Mesendoderm (in vitro differentiated cells): ENCODE results near the gene VSTM5.

Experiments
- DNase-seq: peaks from one replicate; pipeline ENCODE4 v3.0.0; 2013
- H2AK5ac ChIP-seq: 2 replicates; pipeline ENCODE4 v1.6.1; 2013; ENCODE audit warnings: low read length, inconsistent platforms
- H2BK120ac ChIP-seq: 2 replicates; pipeline ENCODE4 v1.6.1; 2013; ENCODE audit warnings: low read depth, mild to moderate bottlenecking, low read length, moderate library complexity, mixed read lengths
- H2BK15ac ChIP-seq: replicated peaks from 2 replicates; pipeline ENCODE4 v1.6.1; 2013; ENCODE audit warnings: low read depth, mild to moderate bottlenecking, moderate library complexity
- H2BK5ac ChIP-seq: 2 replicates; pipeline ENCODE4 v1.6.1; 2013; ENCODE audit warnings: low read length, inconsistent platforms
- H3K18ac ChIP-seq: 2 replicates; pipeline ENCODE4 v1.6.1; 2013; ENCODE audit warnings: mild to moderate bottlenecking, low read length, mixed read lengths
- H3K23ac ChIP-seq: one replicate; pipeline ENCODE4 v1.6.1; 2013; ENCODE audit warnings: low read length
- H3K27ac ChIP-seq: 2 replicates; pipeline ENCODE4 v1.5.1; 2013; ENCODE audit warnings: low read depth, mild to moderate bottlenecking, inconsistent platforms, low read length, moderate library complexity
- H3K27me3 ChIP-seq: 2 replicates; pipeline ENCODE4 v1.6.1; 2013; ENCODE audit warnings: low read length, control low read depth, mild to moderate bottlenecking, inconsistent platforms; ENCODE audit not compliant: insufficient read depth, poor library complexity
- H3K36me3 ChIP-seq: 2 replicates; pipeline ENCODE4 v1.6.1; 2013; ENCODE audit warnings: low read length, inconsistent platforms; ENCODE audit not compliant: control insufficient read depth, insufficient read depth
- H3K4ac ChIP-seq: one replicate; pipeline ENCODE4 v1.6.1; 2013; ENCODE audit warnings: low read depth, mild to moderate bottlenecking, low read length, moderate library complexity
- H3K4me1 ChIP-seq: 2 replicates; pipeline ENCODE4 v1.6.1; 2013; ENCODE audit warnings: low read depth, low read length, inconsistent platforms; ENCODE audit not compliant: control insufficient read depth
- H3K4me2 ChIP-seq: 2 replicates; pipeline ENCODE4 v1.6.1; 2013; ENCODE audit warnings: low read length
- H3K4me3 ChIP-seq: 2 replicates; pipeline ENCODE4 v1.5.1; 2013; ENCODE audit warnings: mild to moderate bottlenecking, low read length
- H3K56ac ChIP-seq: one replicate; pipeline ENCODE4 v1.6.1; 2013; ENCODE audit warnings: low read length
- H3K79me1 ChIP-seq: 2 replicates; pipeline ENCODE4 v1.6.1; 2013; ENCODE audit warnings: low read length, inconsistent platforms
- H3K79me2 ChIP-seq: 2 replicates; pipeline ENCODE4 v1.6.1; 2013; ENCODE audit warnings: mild to moderate bottlenecking, low read length; ENCODE audit not compliant: control insufficient read depth, insufficient read depth
- H3K9ac ChIP-seq: 2 replicates; pipeline ENCODE4 v1.6.1; 2013; ENCODE audit warnings: low read length, inconsistent platforms
- H4K5ac ChIP-seq: one replicate; pipeline ENCODE4 v1.6.1; 2013; ENCODE audit warnings: low read length
- H4K8ac ChIP-seq: one replicate; pipeline ENCODE4 v1.6.1; 2013; ENCODE audit warnings: low read depth, mild to moderate bottlenecking, control low read depth, low read length, moderate library complexity
- WGBS: extraction: QIAGEN DNeasy Blood & Tissue Kit; methylation state at CpG from one replicate; pipeline ENCODE4 v1.1.7; 2013; ENCODE audit warnings: low lambda C conversion rate, missing lambda C conversion rate; ENCODE audit not compliant: insufficient coverage; ENCODE audit errors: extremely low coverage; 5-methylcytosine and 5-hydroxymethylcytosine counted together

VSTM5 gene

GRCh38 chr11:93804879-93805278 lies 45.5 kb downstream of the VSTM5 start:
- H3K27me3 ChIP-seq: no peaks in the 10 kb centered on the region
- H4K5ac ChIP-seq: no peak overlapping the region
- H3K27ac ChIP-seq: no peak overlapping the region
- no peak overlapping the region for H3K4me3 ChIP-seq
- no peak overlapping the region for H2BK5ac ChIP-seq
- WGBS: no CpG with 5 or more reads among the region's 2 CpGs
- peaks cover 1% of the 10 kb centered on the region for H3K79me2 ChIP-seq
- H3K79me1 ChIP-seq: peaks cover 4% of the 10 kb centered on the region
- peaks cover 18% of the 10 kb centered on the region for H3K36me3 ChIP-seq
- no peak overlapping the region for H3K4ac ChIP-seq
- no peak overlapping the region for H3K56ac ChIP-seq
- H2AK5ac ChIP-seq: no peak overlapping the region
- no peak overlapping the region for H3K23ac ChIP-seq
- H4K8ac ChIP-seq: no peak overlapping the region
- H3K4me1 ChIP-seq: peaks cover 2% of the 10 kb centered on the region
- H2BK120ac ChIP-seq: no peak overlapping the region
- no peak overlapping the region for H2BK15ac ChIP-seq
- no peak overlapping the region for H3K4me2 ChIP-seq
- no peak overlapping the region for H3K9ac ChIP-seq
- H3K18ac ChIP-seq: no peak overlapping the region
- DNase-seq: no peak

GRCh38 chr11:93801366-93801765 lies 49.1 kb downstream of the VSTM5 start:
- no peak overlapping the region for H3K9ac ChIP-seq
- WGBS: no CpG with 5 or more reads among the region's 2 CpGs
- H4K5ac ChIP-seq: no peak overlapping the region
- H3K27me3 ChIP-seq: no peaks in the 10 kb centered on the region
- no peak overlapping the region for H3K27ac ChIP-seq
- H3K56ac ChIP-seq: no peak overlapping the region
- H2BK15ac ChIP-seq: no peak overlapping the region
- no peak overlapping the region for H2BK120ac ChIP-seq
- H3K4me3 ChIP-seq: no peak overlapping the region
- no peaks in the 10 kb centered on the region for H3K4me1 ChIP-seq
- H4K8ac ChIP-seq: no peak overlapping the region
- no peak overlapping the region for H2AK5ac ChIP-seq
- peaks cover 14% of the 10 kb centered on the region for H3K36me3 ChIP-seq
- H2BK5ac ChIP-seq: no peak overlapping the region
- DNase-seq: no peak
- no peak overlapping the region for H3K18ac ChIP-seq
- no peak overlapping the region for H3K4me2 ChIP-seq
- H3K23ac ChIP-seq: no peak overlapping the region
- no peak overlapping the region for H3K4ac ChIP-seq
- peaks cover 6% of the 10 kb centered on the region for H3K79me2 ChIP-seq
- H3K79me1 ChIP-seq: peaks cover 7% of the 10 kb centered on the region

- peaks cover 8% of the 10 kb centered on the region for H3K79me2 ChIP-seq
- H2AK5ac ChIP-seq: no peak overlapping the region
- peaks cover 5% of the 10 kb centered on the region for H3K79me1 ChIP-seq
- H3K27ac ChIP-seq: no peak overlapping the region
- H3K4me3 ChIP-seq: no peak overlapping the region
- H3K36me3 ChIP-seq: peaks cover 7% of the 10 kb centered on the region
- no peak overlapping the region for H4K8ac ChIP-seq
- H3K4ac ChIP-seq: no peak overlapping the region
- no peak overlapping the region for H3K9ac ChIP-seq
- no peak overlapping the region for H3K4me2 ChIP-seq
- DNase-seq: no peak
- H3K4me1 ChIP-seq: no peaks in the 10 kb centered on the region
- no peak overlapping the region for H2BK120ac ChIP-seq
- no peak overlapping the region for H3K56ac ChIP-seq
- no CpG with 5 or more reads among the region's 6 CpGs for WGBS
- H3K23ac ChIP-seq: no peak overlapping the region
- no peak overlapping the region for H2BK5ac ChIP-seq
- H2BK15ac ChIP-seq: no peak overlapping the region
- H4K5ac ChIP-seq: no peak overlapping the region
- H3K18ac ChIP-seq: no peak overlapping the region
- no peaks in the 10 kb centered on the region for H3K27me3 ChIP-seq
Measured at GRCh38 chr11:93796441-93797231, 53.8 kb downstream of the VSTM5 start.

- no peak for DNase-seq
- Histone ChIP-seq H3K36me3 (peaks cover 5% of the 10 kb centered on the region), H3K18ac (no peak overlapping the region), H3K56ac (no peak overlapping the region), H3K27ac (no peak overlapping the region), H2BK120ac (no peak overlapping the region), H3K4me1 (no peaks in the 10 kb centered on the region), H2BK15ac (no peak overlapping the region), H3K79me1 (peaks cover 6% of the 10 kb centered on the region), H3K4me2 (no peak overlapping the region), H3K27me3 (no peaks in the 10 kb centered on the region), H3K9ac (no peak overlapping the region), H2AK5ac (no peak overlapping the region), H3K4ac (no peak overlapping the region), H2BK5ac (no peak overlapping the region), H3K4me3 (no peak overlapping the region), H4K5ac (no peak overlapping the region), H3K79me2 (peaks cover 27% of the 10 kb centered on the region), H3K23ac (no peak overlapping the region), H4K8ac (no peak overlapping the region)
- WGBS: no CpG with 5 or more reads among the region's 5 CpGs
Measured at GRCh38 chr11:93791493-93791892, 58.9 kb downstream of the VSTM5 start.

- Histone ChIP-seq H3K4me1 (no peaks in the 10 kb centered on the region), H3K4me3 (peak overlapping the region; percentile 99), H3K36me3 (no peaks in the 10 kb centered on the region), H3K4ac (no peak overlapping the region), H2BK5ac (peak overlapping the region; percentile 24), H4K5ac (no peak overlapping the region), H2BK15ac (no peak overlapping the region), H3K27me3 (no peaks in the 10 kb centered on the region), H3K79me1 (peaks cover 2% of the 10 kb centered on the region), H3K79me2 (peaks cover 44% of the 10 kb centered on the region), H3K27ac (peak overlapping the region; percentile 97), H3K9ac (peak overlapping the region; percentile 100), H3K23ac (peak overlapping the region; percentile 51), H3K18ac (peak overlapping the region; percentile 13), H2BK120ac (no peak overlapping the region), H3K56ac (peak overlapping the region; percentile 100), H4K8ac (no peak overlapping the region), H2AK5ac (no peak overlapping the region), H3K4me2 (peak overlapping the region; percentile 89)
- no peak for DNase-seq
- WGBS: no CpG with 5 or more reads among the region's 13 CpGs
Measured at GRCh38 chr11:93784935-93785360, 65.5 kb downstream of the VSTM5 start.
